Esophagus squamous epithelium (tissue), 4 donors: ENCODE data around the gene MT1HL1.

Source experiments
- POLR2A ChIP-seq, 4 donors: fragments of 450-650 bp; IDR thresholded peaks; one replicate each; pipeline ENCODE4 v1.6.1; 2017; ENCODE audit warnings: antibody characterized with exemption in 4 of 4, mild to moderate bottlenecking in 4 of 4, moderate library complexity in 3 of 4
- TF ChIP-seq, protein P1 (sequence below), 6 experiments: fragments of 450-650 bp in 4 of 6; fragments of 200-600 bp in 2 of 6; sonication (generic) in 2 of 6; IDR thresholded peaks; one replicate each; pipeline ENCODE4 v1.5.1; 2016 to 2019; ENCODE audit warnings: antibody characterized with exemption in 6 of 6, mild to moderate bottlenecking in 4 of 6, moderate library complexity in 4 of 6

DNA sequence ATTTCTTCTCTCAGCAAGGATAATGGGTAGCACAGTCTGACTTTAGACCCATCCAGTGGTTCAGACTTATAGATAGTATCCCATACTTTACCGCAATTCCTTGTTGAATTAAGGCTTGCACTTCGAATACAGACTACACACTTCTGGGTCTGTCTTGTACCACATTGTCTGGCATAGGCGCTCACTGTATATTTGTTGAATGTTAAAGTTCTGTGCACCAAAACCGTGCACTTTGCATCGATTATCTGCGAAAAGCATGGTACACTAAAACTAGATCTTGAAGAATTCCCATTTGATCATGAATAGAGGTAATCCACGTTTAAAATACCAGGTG lies 37.2 kb upstream of the MT1HL1 start:
- no peak for TF ChIP-seq POLR2A (IDR thresholded peaks at IDR 0.05)
- TF ChIP-seq, protein P1, sequence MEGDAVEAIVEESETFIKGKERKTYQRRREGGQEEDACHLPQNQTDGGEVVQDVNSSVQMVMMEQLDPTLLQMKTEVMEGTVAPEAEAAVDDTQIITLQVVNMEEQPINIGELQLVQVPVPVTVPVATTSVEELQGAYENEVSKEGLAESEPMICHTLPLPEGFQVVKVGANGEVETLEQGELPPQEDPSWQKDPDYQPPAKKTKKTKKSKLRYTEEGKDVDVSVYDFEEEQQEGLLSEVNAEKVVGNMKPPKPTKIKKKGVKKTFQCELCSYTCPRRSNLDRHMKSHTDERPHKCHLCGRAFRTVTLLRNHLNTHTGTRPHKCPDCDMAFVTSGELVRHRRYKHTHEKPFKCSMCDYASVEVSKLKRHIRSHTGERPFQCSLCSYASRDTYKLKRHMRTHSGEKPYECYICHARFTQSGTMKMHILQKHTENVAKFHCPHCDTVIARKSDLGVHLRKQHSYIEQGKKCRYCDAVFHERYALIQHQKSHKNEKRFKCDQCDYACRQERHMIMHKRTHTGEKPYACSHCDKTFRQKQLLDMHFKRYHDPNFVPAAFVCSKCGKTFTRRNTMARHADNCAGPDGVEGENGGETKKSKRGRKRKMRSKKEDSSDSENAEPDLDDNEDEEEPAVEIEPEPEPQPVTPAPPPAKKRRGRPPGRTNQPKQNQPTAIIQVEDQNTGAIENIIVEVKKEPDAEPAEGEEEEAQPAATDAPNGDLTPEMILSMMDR (IDR thresholded peaks at IDR 0.05): no peak
